ENCODE data around the gene RNF113B.

The RNF113B gene

DNA sequence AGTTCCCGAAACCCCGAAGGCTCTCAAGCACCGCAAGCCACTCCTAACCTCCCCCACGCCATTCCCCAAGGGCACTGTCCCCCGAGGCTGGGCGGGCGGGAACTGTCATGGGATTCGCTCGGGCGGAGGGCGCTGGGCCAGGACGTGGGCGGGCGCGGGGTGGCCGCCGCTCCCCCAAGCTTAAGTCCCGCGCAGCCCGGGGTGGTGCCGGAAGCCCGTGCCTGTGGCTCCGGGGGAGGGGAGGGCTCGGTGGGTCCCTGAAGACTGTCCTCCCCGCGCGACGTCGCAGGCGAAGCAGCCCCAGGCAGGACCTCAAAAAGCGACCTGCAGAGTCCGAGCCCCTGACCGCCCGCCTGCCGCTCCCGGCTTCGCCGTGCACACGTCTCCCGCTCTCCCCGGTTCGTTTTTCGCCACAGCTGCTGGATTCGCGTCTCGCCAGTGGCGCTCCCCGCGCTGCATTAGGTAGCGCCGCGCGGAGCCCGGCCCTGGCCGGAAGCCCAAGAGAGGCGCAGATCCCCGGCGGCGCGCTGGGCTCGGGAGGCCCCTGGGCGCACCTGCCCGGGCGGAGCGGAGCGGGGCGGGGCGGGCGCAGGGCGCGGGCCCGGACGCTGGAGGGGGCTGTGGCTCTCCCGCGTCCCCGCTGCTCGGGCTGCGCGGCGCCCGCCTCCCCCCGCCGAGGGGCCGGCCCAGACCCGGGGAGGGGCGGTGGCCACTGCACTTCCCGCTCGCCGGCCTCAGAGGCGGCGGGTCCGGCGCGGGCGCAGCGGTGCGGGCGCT is 34.5 kb downstream of the RNF113B start, which contains the start of gene FARP1:
Gene FARP1, plus strand, starts transcription at position 715 of the 777 bp plus-strand sequence. CDS start 70,149 bp downstream, outside the sequence.
- H3K27ac ChIP-seq (ENCODE audit: low read depth in 2 of 2, low read length in 2 of 2): peak within 1 kb of the TSS; percentile 43 to 55
- peak within 1 kb of the TSS; percentile 75 to 77 for H3K4me3 ChIP-seq (ENCODE audit: low read length in 2 of 2)
- H3K36me3 ChIP-seq (ENCODE audit: control insufficient read depth in 2 of 2, insufficient read depth in 2 of 2, low read length in 2 of 2): no peaks in the 10 kb centered on the region
- H3K27me3 ChIP-seq (ENCODE audit: control insufficient read depth in 2 of 2, insufficient read depth in 2 of 2, low read length in 2 of 2): no peaks in the 10 kb centered on the region
- peaks cover 15 to 16% of the 10 kb centered on the region in 2 donors for H3K4me1 ChIP-seq (ENCODE audit: control insufficient read depth in 2 of 2, insufficient read depth in 2 of 2, low read length in 2 of 2)
- H3K9me3 ChIP-seq (ENCODE audit: control insufficient read depth in 2 of 2, low read length in 2 of 2): no peaks in the 10 kb centered on the region
- peak within 1 kb of the TSS; percentile 68 to 71 for H3K9ac ChIP-seq (ENCODE audit: low read depth in 1 of 2, low read length in 2 of 2)

- Histone ChIP-seq H3K27me3 (ENCODE audit: control insufficient read depth in 2 of 2, insufficient read depth in 2 of 2, low read length in 2 of 2) (no peaks in the 10 kb centered on the region), H3K4me3 (ENCODE audit: low read length in 2 of 2) (peak overlapping the region; percentile 73 to 75), H3K9me3 (ENCODE audit: control insufficient read depth in 2 of 2, low read length in 2 of 2) (no peaks in the 10 kb centered on the region), H3K4me1 (ENCODE audit: control insufficient read depth in 2 of 2, insufficient read depth in 2 of 2, low read length in 2 of 2) (peaks cover 15 to 16% of the 10 kb centered on the region in 2 donors), H3K9ac (ENCODE audit: low read depth in 1 of 2, low read length in 2 of 2) (peak overlapping the region; percentile 24 to 68), H3K36me3 (ENCODE audit: control insufficient read depth in 2 of 2, insufficient read depth in 2 of 2, low read length in 2 of 2) (no peaks in the 10 kb centered on the region), H3K27ac (ENCODE audit: low read depth in 2 of 2, low read length in 2 of 2) (no peak overlapping the region)
Observed at GRCh38 chr13:98141509-98142379, 35.3 kb downstream of the RNF113B start.

DNA sequence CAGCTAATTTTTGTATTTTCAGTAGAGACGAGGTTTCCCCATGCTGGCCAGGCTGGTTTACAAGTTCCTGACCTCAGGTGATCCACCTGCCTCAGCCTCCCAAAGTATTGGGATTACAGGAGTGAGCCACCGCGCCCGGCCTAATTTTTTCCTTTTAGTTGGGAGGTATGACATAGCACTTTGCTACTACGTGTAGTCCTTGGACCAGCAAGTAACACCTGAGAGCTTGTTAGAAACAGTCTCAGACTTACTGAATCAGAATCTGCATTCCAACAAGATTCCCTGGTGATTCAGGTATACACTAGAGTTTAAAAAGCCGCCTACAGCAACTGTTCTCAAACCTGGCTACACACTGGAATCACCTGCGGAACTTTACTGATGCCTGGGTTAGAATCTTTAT is 36.0 kb downstream of the RNF113B start:
- no peak overlapping the region for H3K9ac ChIP-seq (ENCODE audit: low read depth in 1 of 2, low read length in 2 of 2)
- no peaks in the 10 kb centered on the region for H3K27me3 ChIP-seq (ENCODE audit: control insufficient read depth in 2 of 2, insufficient read depth in 2 of 2, low read length in 2 of 2)
- H3K4me1 ChIP-seq (ENCODE audit: control insufficient read depth in 2 of 2, insufficient read depth in 2 of 2, low read length in 2 of 2): peaks cover 15 to 16% of the 10 kb centered on the region in 2 donors
- no peaks in the 10 kb centered on the region for H3K36me3 ChIP-seq (ENCODE audit: control insufficient read depth in 2 of 2, insufficient read depth in 2 of 2, low read length in 2 of 2)
- no peak overlapping the region for H3K27ac ChIP-seq (ENCODE audit: low read depth in 2 of 2, low read length in 2 of 2)
- no peaks in the 10 kb centered on the region for H3K9me3 ChIP-seq (ENCODE audit: control insufficient read depth in 2 of 2, low read length in 2 of 2)
- no peak overlapping the region for H3K4me3 ChIP-seq (ENCODE audit: low read length in 2 of 2)

DNA sequence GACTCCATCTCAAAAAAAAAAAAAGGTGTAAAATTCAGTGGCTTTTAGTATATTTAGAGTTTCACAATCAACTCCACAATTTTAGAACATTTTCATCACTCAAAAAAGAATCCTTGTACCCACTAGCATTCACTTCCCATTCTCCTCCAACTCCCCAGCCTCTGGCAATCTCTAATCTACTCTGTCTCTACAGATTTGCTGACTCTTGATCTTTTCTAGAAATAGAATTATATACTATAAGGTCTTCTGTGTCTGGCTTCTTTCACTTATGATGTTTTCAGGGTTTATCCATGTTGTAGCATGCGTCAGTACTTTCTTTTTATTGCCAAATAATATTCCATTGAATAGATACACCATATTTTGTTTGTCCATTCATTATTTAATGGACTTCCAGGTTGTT is 42.2 kb downstream of the RNF113B start:
- Histone ChIP-seq H3K9me3 (ENCODE audit: control insufficient read depth in 2 of 2, low read length in 2 of 2) (no peaks in the 10 kb centered on the region), H3K9ac (ENCODE audit: low read depth in 1 of 2, low read length in 2 of 2) (no peak overlapping the region), H3K36me3 (ENCODE audit: control insufficient read depth in 2 of 2, insufficient read depth in 2 of 2, low read length in 2 of 2) (no peaks in the 10 kb centered on the region), H3K4me3 (ENCODE audit: low read length in 2 of 2) (no peak overlapping the region), H3K27me3 (ENCODE audit: control insufficient read depth in 2 of 2, insufficient read depth in 2 of 2, low read length in 2 of 2) (peaks cover 0 to 2% of the 10 kb centered on the region in 2 donors), H3K4me1 (ENCODE audit: control insufficient read depth in 2 of 2, insufficient read depth in 2 of 2, low read length in 2 of 2) (no peaks in the 10 kb centered on the region), H3K27ac (ENCODE audit: low read depth in 2 of 2, low read length in 2 of 2) (no peak overlapping the region)

GRCh38 chr13:98133946-98134345 is 43.1 kb downstream of the RNF113B start:
- H3K9ac ChIP-seq (ENCODE audit: low read depth in 1 of 2, low read length in 2 of 2): no peak overlapping the region
- no peaks in the 10 kb centered on the region for H3K4me1 ChIP-seq (ENCODE audit: control insufficient read depth in 2 of 2, insufficient read depth in 2 of 2, low read length in 2 of 2)
- H3K27me3 ChIP-seq (ENCODE audit: control insufficient read depth in 2 of 2, insufficient read depth in 2 of 2, low read length in 2 of 2): peaks cover 0 to 2% of the 10 kb centered on the region in 2 donors
- no peak overlapping the region for H3K4me3 ChIP-seq (ENCODE audit: low read length in 2 of 2)
- H3K27ac ChIP-seq (ENCODE audit: low read depth in 2 of 2, low read length in 2 of 2): no peak overlapping the region
- H3K9me3 ChIP-seq (ENCODE audit: control insufficient read depth in 2 of 2, low read length in 2 of 2): no peaks in the 10 kb centered on the region
- no peaks in the 10 kb centered on the region for H3K36me3 ChIP-seq (ENCODE audit: control insufficient read depth in 2 of 2, insufficient read depth in 2 of 2, low read length in 2 of 2)

DNA sequence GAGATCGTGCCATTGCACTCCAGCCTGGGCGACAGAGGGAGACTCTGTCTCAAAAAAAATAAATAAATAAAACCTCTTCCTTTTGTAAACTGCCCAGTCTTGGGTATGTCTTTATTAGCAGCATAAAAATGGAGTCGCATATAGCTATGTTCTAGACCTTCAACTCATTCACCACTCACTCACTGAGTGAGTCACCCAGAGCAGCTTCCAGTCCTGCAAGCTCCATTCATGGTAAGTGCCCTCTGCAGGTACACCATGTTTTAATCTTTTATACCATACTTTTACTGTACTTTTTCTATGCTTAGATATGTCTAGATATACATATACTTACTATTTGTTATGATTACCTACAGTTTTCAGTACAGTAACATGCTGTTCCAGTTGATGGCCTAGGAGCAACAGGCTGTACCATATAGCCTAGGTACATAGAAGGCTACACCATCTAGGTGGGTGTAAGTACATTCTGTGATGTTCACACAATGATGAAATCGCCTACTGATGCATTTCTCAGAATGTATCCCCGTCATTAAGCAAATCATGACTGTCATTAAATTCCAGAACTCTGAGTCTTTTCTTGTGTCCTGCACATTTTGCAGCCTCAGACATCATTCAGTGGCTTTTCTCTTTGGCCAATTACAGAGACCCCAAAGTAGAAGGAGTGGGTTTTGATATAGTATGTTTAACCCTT is 47.9 kb downstream of the RNF113B start:
- no peak overlapping the region for H3K9ac ChIP-seq (ENCODE audit: low read depth in 1 of 2, low read length in 2 of 2)
- H3K4me1 ChIP-seq (ENCODE audit: control insufficient read depth in 2 of 2, insufficient read depth in 2 of 2, low read length in 2 of 2): no peaks in the 10 kb centered on the region
- H3K27ac ChIP-seq (ENCODE audit: low read depth in 2 of 2, low read length in 2 of 2): no peak overlapping the region
- H3K36me3 ChIP-seq (ENCODE audit: control insufficient read depth in 2 of 2, insufficient read depth in 2 of 2, low read length in 2 of 2): no peaks in the 10 kb centered on the region
- H3K4me3 ChIP-seq (ENCODE audit: low read length in 2 of 2): no peak overlapping the region
- H3K27me3 ChIP-seq (ENCODE audit: control insufficient read depth in 2 of 2, insufficient read depth in 2 of 2, low read length in 2 of 2): peaks cover 0 to 2% of the 10 kb centered on the region in 2 donors
- no peaks in the 10 kb centered on the region for H3K9me3 ChIP-seq (ENCODE audit: control insufficient read depth in 2 of 2, low read length in 2 of 2)
